Activated T-helper 1 cell treated with anti-CD3 and anti-CD28 coated beads, Interleukin-12 subunit alpha, Interleukin-12 subunit beta, Interleukin-2, Interleukin-4 antibody, amounts not matched to agents 30 ng/mL and 10 ng/mL and 1 ng/mL, durations not matched to agents 14 hours and 24 hours and 36 hours (primary cell): Measurements from ENCODE around the gene KCND1. TPM values are rescaled to one million over a fixed set of nuclear protein-coding genes. Genes with fewer than 3 reads are reported as not detected.
A peak's percentile ranks its signal among the peaks of the same experiment; 100 is the strongest.

Experiments used
- DNase-seq: peaks from one replicate; pipeline ENCODE4 v3.0.0; 2021; ENCODE audit warnings: low spot score
- H3K27ac Mint-ChIP-seq: one replicate; pipeline ENCODE4 v1.8.0; 2021; ENCODE audit warnings: mild to moderate bottlenecking, mixed read lengths
- H3K27me3 Mint-ChIP-seq: one replicate; pipeline ENCODE4 v1.8.0; 2022; ENCODE audit warnings: mild to moderate bottlenecking, moderate library complexity, mixed read lengths; ENCODE audit not compliant: insufficient read depth
- H3K36me3 Mint-ChIP-seq: one replicate; pipeline ENCODE4 v1.8.0; 2021; ENCODE audit warnings: low read depth, mixed read lengths
- H3K4me1 Mint-ChIP-seq: one replicate; pipeline ENCODE4 v1.8.0; 2021; ENCODE audit warnings: low read depth, mixed read lengths
- H3K4me3 Mint-ChIP-seq: one replicate; pipeline ENCODE4 v1.8.0; 2021; ENCODE audit warnings: mild to moderate bottlenecking, moderate library complexity, mixed read lengths
- H3K9me3 Mint-ChIP-seq: one replicate; pipeline ENCODE4 v1.8.0; 2021; ENCODE audit warnings: mixed read lengths
- intact Hi-C: fragments of 100-400 bp; cut with micrococcal nuclease; formaldehyde crosslinking; loops from one replicate; pipeline ENCODE4 v1.15.1; 2024
- total RNA-seq: library from RNA; stranded (reverse); gene quantifications from 2 replicates; pipeline ENCODE4 v1.2.3, GENCODE V29; 2022

Gene KCND1
- total RNA-seq, 1 donor from 2014 or later: 4.0 TPM

- DNase-seq: no peak
- no peaks in the 10 kb centered on the region for H3K9me3 Mint-ChIP-seq
- H3K27me3 Mint-ChIP-seq: no peaks in the 10 kb centered on the region
- H3K27ac Mint-ChIP-seq: peak overlapping the region; percentile 81
- peak overlapping the region; percentile 98 for H3K4me3 Mint-ChIP-seq
- H3K36me3 Mint-ChIP-seq: peaks cover 50% of the 10 kb centered on the region
- peaks cover 40% of the 10 kb centered on the region for H3K4me1 Mint-ChIP-seq
- intact Hi-C loops: loop anchor here (10.0 kb wide), 1 partner anchor 251 kb away; the partner anchor contains the start of gene MAGIX
These were observed 57.9 kb downstream of the KCND1 start for GRCh38 chrX:48913605-48914366.

GRCh38 chrX:48911412-48912182 lies 60.0 kb downstream of the KCND1 start, which contains the start of gene SLC35A2:
Gene SLC35A2, minus strand, starts transcription at chrX:48911646. Its CDS starts 10 bp downstream, at chrX:48911636.
- H3K27ac Mint-ChIP-seq: peak within 1 kb of the TSS; percentile 93
- H3K36me3 Mint-ChIP-seq: peaks cover 36% of the 10 kb centered on the region
- DNase-seq: peak; percentile 85
- H3K4me3 Mint-ChIP-seq: peak within 1 kb of the TSS; percentile 98
- intact Hi-C loops: loop anchor here (1.0 to 10.0 kb wide), 3 partner anchors 14 to 253 kb away; partner anchors contain the start of genes MAGIX, PQBP1 and TIMM17B
- no peaks in the 10 kb centered on the region for H3K27me3 Mint-ChIP-seq
- no peaks in the 10 kb centered on the region for H3K9me3 Mint-ChIP-seq
- peaks cover 35% of the 10 kb centered on the region for H3K4me1 Mint-ChIP-seq

Other genes starting within 250 kb of the KCND1 start
- gene GLOD5, start 210.1 kb downstream of the KCND1 start, total RNA-seq: not detected in 2 replicates
- gene GATA1, start 185.3 kb downstream of the KCND1 start, total RNA-seq: not detected in 2 replicates
- 44.7 and 56.4 TPM in 2 replicates for gene HDAC6, start 169.8 kb downstream of the KCND1 start, total RNA-seq
- gene ERAS, start 145.3 kb downstream of the KCND1 start, total RNA-seq: not detected in 2 replicates
- 0.36 and 0.42 TPM in 2 replicates for gene PCSK1N, start 136.2 kb downstream of the KCND1 start, total RNA-seq
- gene TIMM17B, start 74.1 kb downstream of the KCND1 start, total RNA-seq: 72.2 and 72.3 TPM in 2 replicates
- gene PQBP1, start 73.9 kb downstream of the KCND1 start, total RNA-seq: 112 and 119 TPM in 2 replicates
- gene SLC35A2, start 60.2 kb downstream of the KCND1 start, total RNA-seq: 24.9 and 26.5 TPM in 2 replicates
- 475 and 478 TPM in 2 replicates for gene PIM2, start 52.8 kb downstream of the KCND1 start, total RNA-seq
- gene OTUD5, start 14.2 kb downstream of the KCND1 start, total RNA-seq: 84.1 and 84.8 TPM in 2 replicates
- gene GRIPAP1, start 30.4 kb upstream of the KCND1 start, total RNA-seq: 85.8 and 89.2 TPM in 2 replicates
- gene TFE3, start 71.5 kb upstream of the KCND1 start, total RNA-seq: 34.4 and 37.0 TPM in 2 replicates
- 4.4 and 5.1 TPM in 2 replicates for gene CCDC120, start 87.2 kb upstream of the KCND1 start, total RNA-seq
- 14.9 and 15.4 TPM in 2 replicates for gene PRAF2, start 102.2 kb upstream of the KCND1 start, total RNA-seq
- gene WDR45, start 108.0 kb upstream of the KCND1 start, total RNA-seq: 49.1 and 53.0 TPM in 2 replicates
- 26.6 and 28.1 TPM in 2 replicates for gene GPKOW, start 151.9 kb upstream of the KCND1 start, total RNA-seq
- 1.4 and 2.8 TPM in 2 replicates for gene MAGIX, start 190.9 kb upstream of the KCND1 start, total RNA-seq
- gene PLP2, start 200.1 kb upstream of the KCND1 start, total RNA-seq: 72.9 and 73.2 TPM in 2 replicates
- 19.5 and 20.4 TPM in 2 replicates for gene PRICKLE3, start 214.5 kb upstream of the KCND1 start, total RNA-seq
- 2.9 and 3.3 TPM in 2 replicates for gene SYP, start 228.3 kb upstream of the KCND1 start, total RNA-seq